Hepatocyte (in vitro differentiated cells): ENCODE results near the gene ANO6.
"Not testable (repeated sequence)": the region's sequence is repeated elsewhere in the genome, so short reads cannot be mapped to it uniquely, and the experiment has no call there.

Experiments
- CTCF ChIP-seq: fragments of 200-600 bp; sonication (generic); IDR thresholded peaks from 2 replicates; pipeline ENCODE4 v1.5.1; 2016; ENCODE audit warnings: antibody characterized with exemption, mild to moderate bottlenecking; ENCODE audit not compliant: poor library complexity
- EZH2 ChIP-seq: fragments of 200-600 bp; sonication (generic); IDR thresholded peaks from 2 replicates; pipeline ENCODE4 v1.6.1; 2016; ENCODE audit warnings: antibody characterized with exemption, mild to moderate bottlenecking, borderline replicate concordance

GRCh38 chr12:45317261-45317660, 101.4 kb downstream of the ANO6 start:
- TF ChIP-seq CTCF, EZH2: not testable (repeated sequence)
